Neural progenitor cell (in vitro differentiated cells): ENCODE data around the gene FER1L5. TPM values are rescaled to one million over a fixed set of nuclear protein-coding genes. Genes with fewer than 3 reads are reported as not detected.

Experiments used
- DNase-seq: peaks from one replicate; pipeline ENCODE4 v3.0.0-alpha.2; 2016; ENCODE audit warnings: low spot score
- H2AFZ ChIP-seq: fragments of 200-600 bp; sonication (generic); replicated peaks from 2 replicates; pipeline ENCODE4 v1.6.1; 2016; ENCODE audit warnings: antibody characterized with exemption
- H3F3A ChIP-seq: fragments of 200-600 bp; sonication (generic); 2 replicates; pipeline ENCODE4 v1.6.1; 2016; ENCODE audit warnings: antibody characterized with exemption, low read depth
- H3K27ac ChIP-seq: fragments of 200-600 bp; sonication (generic); 2 replicates; pipeline ENCODE4 v1.5.1; 2016; ENCODE audit warnings: mild to moderate bottlenecking
- H3K27me3 ChIP-seq: fragments of 200-600 bp; sonication (generic); 2 replicates; pipeline ENCODE4 v1.6.1; 2016; ENCODE audit warnings: mild to moderate bottlenecking, moderate library complexity
- H3K36me3 ChIP-seq: fragments of 200-600 bp; sonication (generic); 2 replicates; pipeline ENCODE4 v1.5.1; 2016
- H3K4me1 ChIP-seq: fragments of 200-600 bp; sonication (generic); 2 replicates; pipeline ENCODE4 v1.6.1; 2016; ENCODE audit warnings: mixed run types
- H3K4me2 ChIP-seq: fragments of 200-600 bp; sonication (generic); 2 replicates; pipeline ENCODE4 v1.6.1; 2016
- H3K4me3 ChIP-seq: fragments of 200-600 bp; sonication (generic); 2 replicates; pipeline ENCODE4 v1.5.1; 2016
- H3K79me2 ChIP-seq: fragments of 200-600 bp; sonication (generic); 2 replicates; pipeline ENCODE4 v1.6.1; 2016; ENCODE audit warnings: low read depth
- H3K9ac ChIP-seq: fragments of 200-600 bp; sonication (generic); 2 replicates; pipeline ENCODE4 v1.6.1; 2016
- H3K9me3 ChIP-seq: fragments of 200-600 bp; sonication (generic); 2 replicates; pipeline ENCODE4 v1.5.1; 2016; ENCODE audit warnings: low read depth
- H4K20me1 ChIP-seq: fragments of 200-600 bp; sonication (generic); 2 replicates; pipeline ENCODE4 v1.6.1; 2016; ENCODE audit warnings: low read depth
- H3K27ac Mint-ChIP-seq: 3 replicates; pipeline ENCODE4 v1.8.0; 2021; ENCODE audit warnings: mixed read lengths
- H3K27me3 Mint-ChIP-seq: 2 replicates; pipeline ENCODE4 v1.8.0; 2022; ENCODE audit warnings: low read depth, mild to moderate bottlenecking, inconsistent platforms, moderate library complexity, mixed read lengths; ENCODE audit not compliant: insufficient read depth
- H3K36me3 Mint-ChIP-seq: 3 replicates; pipeline ENCODE4 v1.8.0; 2021; ENCODE audit warnings: mixed read lengths
- H3K4me1 Mint-ChIP-seq: 3 replicates; pipeline ENCODE4 v1.8.0; 2021; ENCODE audit warnings: mixed read lengths
- H3K4me3 Mint-ChIP-seq: 3 replicates; pipeline ENCODE4 v1.8.0; 2021; ENCODE audit warnings: mild to moderate bottlenecking, moderate library complexity, mixed read lengths
- H3K9me3 Mint-ChIP-seq: 3 replicates; pipeline ENCODE4 v1.8.0; 2020; ENCODE audit warnings: mixed read lengths
- EZH2 ChIP-seq: fragments of 200-600 bp; sonication (generic); IDR thresholded peaks from 2 replicates; pipeline ENCODE4 v1.6.1; 2017; ENCODE audit warnings: antibody characterized with exemption, mild to moderate bottlenecking, moderate library complexity
- EZH2phosphoT487 ChIP-seq: fragments of 200-600 bp; sonication (generic); IDR thresholded peaks from 2 replicates; pipeline ENCODE4 v1.6.1; 2017; ENCODE audit warnings: antibody characterized with exemption
- total RNA-seq: library from RNA; depleted of rRNA; stranded (reverse); fragments of >200 nt; gene quantifications from 2 replicates; pipeline ENCODE4 v1.2.3, GENCODE V29; 2015; ENCODE audit warnings: low replicate concordance
- TF ChIP-seq, protein P1 (sequence below): fragments of 200-600 bp; sonication (generic); IDR thresholded peaks from 2 replicates; pipeline ENCODE4 v1.5.1; 2017; ENCODE audit warnings: antibody characterized with exemption, mild to moderate bottlenecking

The FER1L5 gene
- total RNA-seq, 1 donor from 2014 or later = 1.7 TPM

DNA sequence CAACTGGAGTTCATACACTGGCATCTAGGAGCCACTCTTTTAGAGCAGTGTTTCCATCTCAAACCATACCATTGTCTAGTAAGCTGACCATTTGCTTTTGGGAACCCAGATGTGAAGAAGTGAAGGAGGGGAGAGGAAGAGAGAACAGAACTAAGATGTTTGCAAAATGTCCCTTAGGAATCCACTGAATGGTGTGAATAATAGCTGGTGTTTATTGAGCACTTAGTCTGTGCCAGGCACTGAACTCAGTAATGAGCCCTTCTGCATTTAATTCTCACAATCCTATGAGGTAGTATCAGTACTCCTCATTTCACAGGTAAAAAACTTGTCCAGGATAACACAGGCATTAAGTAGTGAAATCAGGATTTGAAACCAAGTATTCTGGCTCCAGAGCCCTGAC is 73.8 kb downstream of the FER1L5 start:
- Histone ChIP-seq H3K9me3 (no peaks in the 10 kb centered on the region), H3K36me3 (no peaks in the 10 kb centered on the region), H3F3A (no peaks in the 10 kb centered on the region), H4K20me1 (no peaks in the 10 kb centered on the region), H3K27ac (no peak overlapping the region), H3K4me1 (no peaks in the 10 kb centered on the region), H3K9ac (no peak overlapping the region), H3K4me2 (no peak overlapping the region), H3K79me2 (no peaks in the 10 kb centered on the region), H3K4me3 (no peak overlapping the region), H2AFZ (no peak overlapping the region), H3K27me3 (no peaks in the 10 kb centered on the region)
- Mint-ChIP-seq H3K27me3 (peaks cover 5% of the 10 kb centered on the region), H3K27ac (no peak overlapping the region), H3K9me3 (no peaks in the 10 kb centered on the region), H3K4me3 (no peak overlapping the region), H3K4me1 (peaks cover 2% of the 10 kb centered on the region), H3K36me3 (peaks cover 41% of the 10 kb centered on the region)
- no peak for DNase-seq
- TF ChIP-seq, protein P1, sequence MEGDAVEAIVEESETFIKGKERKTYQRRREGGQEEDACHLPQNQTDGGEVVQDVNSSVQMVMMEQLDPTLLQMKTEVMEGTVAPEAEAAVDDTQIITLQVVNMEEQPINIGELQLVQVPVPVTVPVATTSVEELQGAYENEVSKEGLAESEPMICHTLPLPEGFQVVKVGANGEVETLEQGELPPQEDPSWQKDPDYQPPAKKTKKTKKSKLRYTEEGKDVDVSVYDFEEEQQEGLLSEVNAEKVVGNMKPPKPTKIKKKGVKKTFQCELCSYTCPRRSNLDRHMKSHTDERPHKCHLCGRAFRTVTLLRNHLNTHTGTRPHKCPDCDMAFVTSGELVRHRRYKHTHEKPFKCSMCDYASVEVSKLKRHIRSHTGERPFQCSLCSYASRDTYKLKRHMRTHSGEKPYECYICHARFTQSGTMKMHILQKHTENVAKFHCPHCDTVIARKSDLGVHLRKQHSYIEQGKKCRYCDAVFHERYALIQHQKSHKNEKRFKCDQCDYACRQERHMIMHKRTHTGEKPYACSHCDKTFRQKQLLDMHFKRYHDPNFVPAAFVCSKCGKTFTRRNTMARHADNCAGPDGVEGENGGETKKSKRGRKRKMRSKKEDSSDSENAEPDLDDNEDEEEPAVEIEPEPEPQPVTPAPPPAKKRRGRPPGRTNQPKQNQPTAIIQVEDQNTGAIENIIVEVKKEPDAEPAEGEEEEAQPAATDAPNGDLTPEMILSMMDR = no peak
- TF ChIP-seq EZH2 (no peak), EZH2phosphoT487 (no peak)

DNA sequence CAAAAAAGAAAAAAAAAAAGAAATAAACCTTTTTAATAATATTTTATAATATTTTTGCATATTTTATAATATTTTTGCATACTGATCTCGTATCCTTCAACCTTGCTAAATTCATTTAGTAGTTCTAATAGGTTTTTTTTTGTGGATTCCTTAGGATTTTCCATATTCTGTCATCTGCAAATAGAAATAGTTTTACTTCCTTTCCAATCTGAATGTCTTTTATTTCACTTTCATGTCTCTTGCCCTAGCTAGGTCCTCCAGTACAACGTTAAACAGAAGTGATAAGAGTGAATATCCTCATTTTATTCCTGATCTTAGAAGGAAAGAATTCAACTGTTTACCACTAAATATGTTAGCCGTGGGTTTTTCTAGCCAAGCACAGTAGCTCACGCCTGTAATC is 83.6 kb downstream of the FER1L5 start:
- Mint-ChIP-seq H3K27me3 (peaks cover 5% of the 10 kb centered on the region), H3K27ac (no peak overlapping the region), H3K4me1 (no peaks in the 10 kb centered on the region), H3K4me3 (no peak overlapping the region), H3K36me3 (peaks cover 33% of the 10 kb centered on the region), H3K9me3 (no peaks in the 10 kb centered on the region)
- H3K27me3 ChIP-seq = no peaks in the 10 kb centered on the region
- H3K4me3 ChIP-seq = no peak overlapping the region
- no peak overlapping the region for H3K9ac ChIP-seq
- peaks cover 8% of the 10 kb centered on the region for H3K36me3 ChIP-seq
- H2AFZ ChIP-seq = no peak overlapping the region
- no peak overlapping the region for H3K27ac ChIP-seq
- H3K79me2 ChIP-seq = no peaks in the 10 kb centered on the region
- DNase-seq = no peak
- TF ChIP-seq EZH2phosphoT487 (no peak), EZH2 (no peak)
- TF ChIP-seq, protein P1 = no peak
- H3F3A ChIP-seq = no peaks in the 10 kb centered on the region
- no peaks in the 10 kb centered on the region for H4K20me1 ChIP-seq
- H3K4me2 ChIP-seq = no peak overlapping the region
- H3K9me3 ChIP-seq = no peaks in the 10 kb centered on the region
- H3K4me1 ChIP-seq = no peaks in the 10 kb centered on the region

DNA sequence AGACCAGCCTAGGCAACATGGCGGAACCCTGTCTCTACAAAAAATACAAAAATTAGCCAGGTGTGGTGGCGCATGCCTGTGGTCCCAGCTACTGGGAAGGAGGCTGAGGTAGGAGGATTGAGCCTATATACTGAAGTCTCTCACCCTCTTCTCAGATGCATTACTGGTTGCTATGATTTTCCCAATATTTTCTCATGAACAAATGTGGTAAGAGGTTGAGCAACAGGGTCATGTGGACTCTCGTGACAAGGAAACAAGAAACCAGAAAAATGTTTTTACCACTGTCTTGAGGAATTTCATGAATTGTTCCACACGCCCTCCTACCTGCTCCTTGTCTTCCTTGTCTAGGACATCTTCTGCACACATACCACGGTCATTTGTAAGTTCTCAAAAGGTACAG is 84.9 kb downstream of the FER1L5 start:
- H3F3A ChIP-seq = no peaks in the 10 kb centered on the region
- Mint-ChIP-seq H3K27ac (no peak overlapping the region), H3K4me1 (no peaks in the 10 kb centered on the region), H3K9me3 (no peaks in the 10 kb centered on the region), H3K27me3 (peaks cover 2% of the 10 kb centered on the region), H3K36me3 (peaks cover 35% of the 10 kb centered on the region), H3K4me3 (no peak overlapping the region)
- TF ChIP-seq, protein P1 = no peak
- TF ChIP-seq EZH2phosphoT487 (no peak), EZH2 (no peak)
- H2AFZ ChIP-seq = no peak overlapping the region
- peaks cover 8% of the 10 kb centered on the region for H3K36me3 ChIP-seq
- no peak overlapping the region for H3K27ac ChIP-seq
- H4K20me1 ChIP-seq = no peaks in the 10 kb centered on the region
- no peaks in the 10 kb centered on the region for H3K27me3 ChIP-seq
- H3K4me3 ChIP-seq = no peak overlapping the region
- DNase-seq = no peak
- H3K79me2 ChIP-seq = no peaks in the 10 kb centered on the region
- H3K9ac ChIP-seq = no peak overlapping the region
- H3K9me3 ChIP-seq = no peaks in the 10 kb centered on the region
- no peak overlapping the region for H3K4me2 ChIP-seq
- no peaks in the 10 kb centered on the region for H3K4me1 ChIP-seq

GRCh38 chr2:96729748-96730147 is 87.2 kb downstream of the FER1L5 start:
- H3K79me2 ChIP-seq = no peaks in the 10 kb centered on the region
- no peak overlapping the region for H3K27ac Mint-ChIP-seq
- H3K9me3 Mint-ChIP-seq = no peaks in the 10 kb centered on the region
- H3K4me1 ChIP-seq = no peaks in the 10 kb centered on the region
- H3F3A ChIP-seq = no peaks in the 10 kb centered on the region
- H4K20me1 ChIP-seq = no peaks in the 10 kb centered on the region
- no peaks in the 10 kb centered on the region for H3K9me3 ChIP-seq
- H2AFZ ChIP-seq = no peak overlapping the region
- H3K27ac ChIP-seq = no peak overlapping the region
- H3K9ac ChIP-seq = no peak overlapping the region
- H3K36me3 Mint-ChIP-seq = peaks cover 39% of the 10 kb centered on the region
- peaks cover 10% of the 10 kb centered on the region for H3K36me3 ChIP-seq
- no peak overlapping the region for H3K4me2 ChIP-seq
- H3K4me1 Mint-ChIP-seq = no peaks in the 10 kb centered on the region
- TF ChIP-seq EZH2phosphoT487 (no peak), EZH2 (no peak)
- TF ChIP-seq, protein P1 = no peak
- DNase-seq = no peak
- no peak overlapping the region for H3K4me3 ChIP-seq
- H3K27me3 Mint-ChIP-seq = peaks cover 2% of the 10 kb centered on the region
- H3K4me3 Mint-ChIP-seq = no peak overlapping the region
- no peaks in the 10 kb centered on the region for H3K27me3 ChIP-seq
